Sigmoid colon (tissue), 7 donors: ENCODE measurements around the gene PPP1R1A. TPM values are rescaled to one million over a fixed set of nuclear protein-coding genes. Genes with fewer than 3 reads are reported as not detected.

Experiments used
- DNase-seq: peaks from one replicate; pipeline ENCODE4 v3.0.0-alpha.2; 2019
- H3K27ac ChIP-seq, 4 donors: fragments of 200-600 bp; sonication (generic); one replicate each; pipeline ENCODE4 v1.5.1; 2016 to 2019; ENCODE audit warnings: mild to moderate bottlenecking in 1 of 4
- H3K27me3 ChIP-seq, 3 donors: fragments of 200-600 bp; sonication (generic); one replicate each; pipeline ENCODE4 v1.5.1; 2019; ENCODE audit warnings: mild to moderate bottlenecking in 1 of 3
- H3K36me3 ChIP-seq, 4 donors: fragments of 200-600 bp; sonication (generic); one replicate each; pipeline ENCODE4 v1.5.1; 2016 to 2019
- H3K4me1 ChIP-seq, 4 donors: fragments of 200-600 bp; sonication (generic); one replicate each; pipeline ENCODE4 v1.5.1; 2017 to 2019
- H3K4me3 ChIP-seq, 4 donors: fragments of 200-600 bp; sonication (generic); one replicate each; pipeline ENCODE4 v1.5.1; 2017 to 2019; ENCODE audit warnings: mild to moderate bottlenecking in 2 of 4, moderate library complexity in 1 of 4
- H3K9me3 ChIP-seq, 4 donors: fragments of 200-600 bp in 3 of 4; sonication (generic) in 3 of 4; one replicate each; pipeline versions ENCODE4 v1.5.1 to v1.6.1; 2013 to 2019
- CTCF ChIP-seq, 4 experiments: fragments of 450-650 bp in 3 of 4; fragments of 200-600 bp in 1 of 4; IDR thresholded peaks; one replicate each; pipeline ENCODE4 v1.5.1; 2016 to 2019; ENCODE audit warnings: antibody characterized with exemption in 4 of 4, mild to moderate bottlenecking in 3 of 4, moderate library complexity in 2 of 4
- EP300 ChIP-seq, 4 donors: sonication (generic); formaldehyde crosslinking; IDR thresholded peaks; one replicate each; pipeline ENCODE4 v1.6.1; 2017; ENCODE audit warnings: antibody characterized with exemption in 4 of 4
- POLR2A ChIP-seq, 2 donors: fragments of 450-650 bp; IDR thresholded peaks; one replicate each; pipeline ENCODE4 v1.6.1; 2016; ENCODE audit warnings: antibody characterized with exemption in 2 of 2, mild to moderate bottlenecking in 2 of 2, moderate library complexity in 2 of 2
- POLR2AphosphoS5 ChIP-seq, 4 donors: sonication (generic); formaldehyde crosslinking; IDR thresholded peaks; one replicate each; pipeline ENCODE4 v1.6.1; 2017; ENCODE audit warnings: antibody characterized with exemption in 4 of 4
- WGBS, 2 donors: extraction: QIAGEN DNeasy Blood & Tissue Kit; methylation state at CpG; one replicate each; pipeline ENCODE4 v1.1.7; 2013; 5-methylcytosine and 5-hydroxymethylcytosine counted together
- intact Hi-C: fragments of 100-400 bp; cut with DNase I; formaldehyde crosslinking; loops from one replicate; pipeline ENCODE4 v1.15.1; 2023
- polyA plus RNA-seq, 3 donors: library from polyadenylated mRNA; stranded (reverse); fragments of 200-250 nt; gene quantifications; one replicate each; pipeline ENCODE4 v1.2.3, GENCODE V29; 2013
- total RNA-seq, 4 donors: library from RNA; depleted of rRNA; stranded (reverse); fragments of >200 nt; gene quantifications; one replicate each; pipeline ENCODE4 v1.1.0, GENCODE V29; 2016
- donor health status: healthy with polysubstance abuse.
- donor health status: Bipolar disorder and iron deficiency.
- donor health status: healthy.

PPP1R1A gene
- total and polyA plus RNA-seq, 7 donors, result 0.92 to 48.9 (median 17.5) TPM

- no peak overlapping the region for H3K4me3 ChIP-seq
- peak; percentile 93 to 97 (median 96) for TF ChIP-seq POLR2AphosphoS5 (IDR thresholded peaks at IDR 0.05)
- TF ChIP-seq CTCF (IDR thresholded peaks at IDR 0.05), result no peak
- TF ChIP-seq EP300 (IDR thresholded peaks at IDR 0.05), result peak in 3 of 4 donors; percentile 49 to 78 (median 59)
- TF ChIP-seq POLR2A (IDR thresholded peaks at IDR 0.05), result no peak
- H3K4me1 ChIP-seq, result peaks cover 0 to 54% (median 43%) of the 10 kb centered on the region in 4 donors
- H3K9me3 ChIP-seq, result no peaks in the 10 kb centered on the region
- WGBS, 2 donors, result 60 to 70% methylated on average over 6 of the region's 6 CpGs
- intact Hi-C loops, result no loop called here
- no peaks in the 10 kb centered on the region for H3K36me3 ChIP-seq
- peak overlapping the region in 3 of 4 donors; percentile 73 to 78 (median 74) for H3K27ac ChIP-seq
- peak; percentile 83 for DNase-seq
- H3K27me3 ChIP-seq, result no peaks in the 10 kb centered on the region
These were observed 25.6 kb downstream of the PPP1R1A start for GRCh38 chr12:54562750-54563356.

- peak; percentile 87 for DNase-seq
- peak overlapping the region; percentile 14 to 41 (median 34) for H3K4me3 ChIP-seq
- no peaks in the 10 kb centered on the region for H3K27me3 ChIP-seq
- WGBS, 2 donors, result 29 to 64% methylated on average over 3 of the region's 3 CpGs
- no peaks in the 10 kb centered on the region for H3K36me3 ChIP-seq
- H3K4me1 ChIP-seq, result peaks cover 0 to 54% (median 43%) of the 10 kb centered on the region in 4 donors
- intact Hi-C loops, result no loop called here
- peak overlapping the region; percentile 71 to 78 (median 74) for H3K27ac ChIP-seq
- no peaks in the 10 kb centered on the region for H3K9me3 ChIP-seq
- TF ChIP-seq CTCF (IDR thresholded peaks at IDR 0.05) (no peak), POLR2AphosphoS5 (IDR thresholded peaks at IDR 0.05) (peak in 2 of 4 donors; percentile 22 to 26)
These were observed 27.3 kb downstream of the PPP1R1A start for GRCh38 chr12:54561164-54561563.

- H3K4me3 ChIP-seq, result peak overlapping the region; percentile 14 to 41 (median 34)
- intact Hi-C loops, result no loop called here
- H3K36me3 ChIP-seq, result no peaks in the 10 kb centered on the region
- 9 to 11% methylated on average over 14 of the region's 14 CpGs for WGBS, 2 donors
- DNase-seq, result peak; percentile 96
- TF ChIP-seq EP300 (IDR thresholded peaks at IDR 0.05) (no peak), POLR2AphosphoS5 (IDR thresholded peaks at IDR 0.05) (peak; percentile 61 to 82 (median 77)), CTCF (IDR thresholded peaks at IDR 0.05) (no peak), POLR2A (IDR thresholded peaks at IDR 0.05) (peak in 1 of 2 donors; percentile 29)
- peaks cover 0 to 54% (median 43%) of the 10 kb centered on the region in 4 donors for H3K4me1 ChIP-seq
- peaks cover 0 to 1% (median 0%) of the 10 kb centered on the region in 3 donors for H3K27me3 ChIP-seq
- H3K27ac ChIP-seq, result peak overlapping the region; percentile 71 to 78 (median 74)
- H3K9me3 ChIP-seq, result no peaks in the 10 kb centered on the region
These were observed 28.0 kb downstream of the PPP1R1A start for GRCh38 chr12:54560374-54560858.

DNA sequence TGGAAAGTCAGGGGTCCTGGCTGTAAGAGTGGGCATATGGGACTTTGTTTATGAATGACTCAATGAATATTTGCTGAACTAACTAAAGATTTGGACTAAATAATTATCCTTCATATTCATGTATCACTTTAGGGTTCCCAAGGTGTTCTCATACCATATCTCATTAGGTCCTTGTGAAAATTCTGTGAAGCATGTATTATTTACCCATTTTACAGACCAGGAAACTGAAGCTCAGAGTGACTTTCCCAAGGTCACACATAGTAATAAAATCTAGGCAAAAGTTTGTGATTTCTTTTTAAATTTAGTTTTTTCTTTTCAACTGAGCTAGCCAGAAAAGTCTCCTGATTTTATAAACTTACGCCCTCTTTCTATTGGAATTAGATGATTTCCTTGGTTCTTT is 29.7 kb downstream of the PPP1R1A start:
- Histone ChIP-seq H3K27ac (no peak overlapping the region), H3K27me3 (peaks cover 0 to 3% (median 0%) of the 10 kb centered on the region in 3 donors), H3K36me3 (no peaks in the 10 kb centered on the region), H3K4me3 (no peak overlapping the region), H3K4me1 (peaks cover 0 to 40% (median 34%) of the 10 kb centered on the region in 4 donors), H3K9me3 (no peaks in the 10 kb centered on the region)
- intact Hi-C loops, result no loop called here
- WGBS, 2 donors, result 96 to 100% methylated on average over 1 of the region's 1 CpG
- no peak for TF ChIP-seq POLR2A (IDR thresholded peaks at IDR 0.05)
- no peak for TF ChIP-seq POLR2AphosphoS5 (IDR thresholded peaks at IDR 0.05)
- no peak for TF ChIP-seq CTCF (IDR thresholded peaks at IDR 0.05)
- no peak for TF ChIP-seq EP300 (IDR thresholded peaks at IDR 0.05)
- no peak for DNase-seq
